HCT116 (cell line): ENCODE results near the gene UFL1. TPM values are rescaled to one million over a fixed set of nuclear protein-coding genes. Genes with fewer than 3 reads are reported as not detected.

Source experiments
- ATAC-seq: fragments of 200-7000 bp; cut with Tn5 transposase; 2 replicates; pipeline ENCODE4 v1.9.1; 2020; ENCODE audit warnings: mild to moderate bottlenecking, moderate library complexity
- BruUV-seq: library from RNA; stranded (reverse); fragments of 400-500 nt; replicated peaks from 2 replicates; lab custom pipeline; 2021; lab: Mats Ljungman, UMichigan
- CTCF ChIA-PET: fragments of 300-600 bp; sonication (Branson Sonifier 250); formaldehyde crosslinking; loops from one replicate; lab custom pipeline; 2021; ENCODE audit warnings: antibody characterized with exemption; lab: Charles Lee
- POLR2A ChIA-PET: fragments of 300-600, 350-600 bp; sonication (Branson Sonifier 250); formaldehyde crosslinking; loops from one replicate; lab custom pipeline; 2021; ENCODE audit warnings: antibody characterized with exemption; lab: Charles Lee
- RAD21 ChIA-PET, 2 experiments: fragments of 300-600 bp; sonication (Branson Sonifier 250); formaldehyde crosslinking; loops; one replicate each; lab custom pipeline; 2023; ENCODE audit warnings: low total read pairs in 2 of 2; ENCODE audit not compliant: uncharacterized antibody in 2 of 2, unreplicated experiment in 2 of 2, low non-redundant PET in 1 of 2; lab: Charles Lee
- DNase-seq: peaks from one replicate; pipeline ENCODE4 v3.0.0-alpha.2; 2010; ENCODE audit warnings: low read depth, low spot score
- H2AFZ ChIP-seq: fragments of 200-600 bp; shearing (Covaris generic), sonication (generic); 2 replicates; pipeline ENCODE4 v1.6.1; 2017; ENCODE audit warnings: low read depth, mixed run types, mixed read lengths, antibody characterized with exemption, low read length; ENCODE audit not compliant: poor library complexity, severe bottlenecking
- H3K27ac ChIP-seq: 2 replicates; pipeline ENCODE4 v1.5.1; 2012; ENCODE audit warnings: low read depth, low read length
- H3K27me3 ChIP-seq: fragments of 200-600 bp; sonication (generic); 2 replicates; pipeline ENCODE4 v1.6.1; 2016; ENCODE audit warnings: mixed run types, low read length, mixed read lengths; ENCODE audit not compliant: insufficient read depth
- H3K36me3 ChIP-seq, 2 experiments: fragments of 200-500 bp in 1 of 2; fragments of 200-600 bp in 1 of 2; sonication (Bioruptor generic) in 1 of 2; sonication (generic) in 1 of 2; 2 replicates each; pipeline versions ENCODE4 v1.5.1 to v1.6.1; 2014 to 2016; ENCODE audit warnings: low read length in 2 of 2, inconsistent platforms in 1 of 2, mixed read lengths in 1 of 2, mixed run types in 1 of 2; ENCODE audit not compliant: insufficient read depth in 2 of 2, control insufficient read depth in 1 of 2
- H3K4me1 ChIP-seq, 2 experiments: fragments of 200-600 bp in 1 of 2; sonication (generic) in 1 of 2; 2 replicates each; pipeline versions ENCODE4 v1.5.1 to v1.6.1; 2012 to 2017; ENCODE audit warnings: low read length in 2 of 2, inconsistent platforms in 1 of 2, mild to moderate bottlenecking in 1 of 2, mixed read lengths in 1 of 2, mixed run types in 1 of 2, moderate library complexity in 1 of 2; ENCODE audit not compliant: insufficient read depth in 2 of 2, control insufficient read depth in 1 of 2
- H3K4me2 ChIP-seq: fragments of 200-600 bp; sonication (generic); 2 replicates; pipeline ENCODE4 v1.6.1; 2017; ENCODE audit warnings: mixed run types, low read length, mixed read lengths
- H3K4me3 ChIP-seq, 2 experiments: fragments of 200-600 bp in 1 of 2; sonication (generic) in 1 of 2; replicated peaks in 1 of 2; 2 replicates each; pipeline ENCODE4 v1.5.1; 2011 to 2016; ENCODE audit warnings: low read length in 2 of 2, control low read depth in 1 of 2, low read depth in 1 of 2, mild to moderate bottlenecking in 1 of 2, mixed read lengths in 1 of 2, mixed run types in 1 of 2
- H3K79me2 ChIP-seq: fragments of 200-600 bp; sonication (generic); 2 replicates; pipeline ENCODE4 v1.6.1; 2017; ENCODE audit warnings: mild to moderate bottlenecking, mixed run types, low read length, moderate library complexity, mixed read lengths; ENCODE audit not compliant: insufficient read depth
- H3K9ac ChIP-seq: fragments of 200-600 bp; sonication (generic); 2 replicates; pipeline ENCODE4 v1.6.1; 2016; ENCODE audit warnings: low read length, mixed read lengths
- H3K9me2 ChIP-seq: fragments of 200-600 bp; sonication (generic), shearing (Covaris generic); 2 replicates; pipeline ENCODE4 v1.6.1; 2017; ENCODE audit warnings: mixed run types, mild to moderate bottlenecking, moderate library complexity; ENCODE audit not compliant: insufficient read depth
- H3K9me3 ChIP-seq, 2 experiments: fragments of 200-500 bp in 1 of 2; fragments of 200-600 bp in 1 of 2; sonication (Bioruptor generic) in 1 of 2; sonication (generic) in 1 of 2; 2 replicates each; pipeline ENCODE4 v1.6.1; 2014 to 2017; ENCODE audit warnings: low read length in 2 of 2, mixed read lengths in 2 of 2, inconsistent platforms in 1 of 2, low read depth in 1 of 2, mild to moderate bottlenecking in 1 of 2, mixed run types in 1 of 2, moderate library complexity in 1 of 2; ENCODE audit not compliant: control insufficient read depth in 1 of 2, insufficient read depth in 1 of 2
- H4K20me1 ChIP-seq: fragments of 200-600 bp; sonication (generic), shearing (Covaris generic); 2 replicates; pipeline ENCODE4 v1.6.1; 2017; ENCODE audit warnings: mixed run types, mild to moderate bottlenecking, moderate library complexity; ENCODE audit not compliant: insufficient read depth
- CBX3 ChIP-seq: IDR thresholded peaks from 2 replicates; pipeline ENCODE4 v1.6.1; 2012; ENCODE audit warnings: low read depth
- CEBPB ChIP-seq: IDR thresholded peaks from 2 replicates; pipeline ENCODE4 v1.6.1; 2012; ENCODE audit warnings: low read depth
- CTCF ChIP-seq, 3 experiments: fragments of 200-600 bp in 1 of 3; sonication (generic) in 1 of 3; IDR thresholded peaks in 2 of 3; conservative IDR thresholded peaks in 1 of 3; 2 replicates each; pipeline ENCODE4 v1.5.1; 2012 to 2017; ENCODE audit warnings: low read depth in 2 of 3, low read length in 2 of 3, antibody characterized with exemption in 1 of 3, borderline replicate concordance in 1 of 3, control low read depth in 1 of 3, mild to moderate bottlenecking in 1 of 3, mixed read lengths in 1 of 3, mixed run types in 1 of 3, moderate library complexity in 1 of 3; ENCODE audit not compliant: insufficient read depth in 1 of 3
- ELF1 ChIP-seq: IDR thresholded peaks from 2 replicates; pipeline ENCODE4 v1.6.1; 2012; ENCODE audit warnings: low read depth, borderline replicate concordance
- EZH2 ChIP-seq: fragments of 200-600 bp; sonication (generic); IDR thresholded peaks from 2 replicates; pipeline ENCODE4 v1.6.1; 2017; ENCODE audit warnings: antibody characterized with exemption, mixed run types
- EZH2phosphoT487 ChIP-seq: fragments of 200-600 bp; IDR thresholded peaks from 2 replicates; pipeline ENCODE4 v1.6.1; 2018; ENCODE audit warnings: antibody characterized with exemption, borderline replicate concordance
- FOSL1 ChIP-seq: IDR thresholded peaks from 2 replicates; pipeline ENCODE4 v1.6.1; 2012; ENCODE audit warnings: low read depth
- POLR2A ChIP-seq: IDR thresholded peaks from 2 replicates; pipeline ENCODE4 v1.7.0; 2011; ENCODE audit warnings: borderline replicate concordance; ENCODE audit not compliant: insufficient read depth, insufficient read length; ENCODE audit errors: extremely low read depth
- RAD21 ChIP-seq: IDR thresholded peaks from 2 replicates; pipeline ENCODE4 v1.6.1; 2012; ENCODE audit warnings: low read depth, mild to moderate bottlenecking
- SP1 ChIP-seq: IDR thresholded peaks from 2 replicates; pipeline ENCODE4 v1.6.1; 2012; ENCODE audit warnings: low read depth
- TCF7L2 ChIP-seq: IDR thresholded peaks from 2 replicates; pipeline ENCODE4 v1.7.0; 2011; ENCODE audit warnings: borderline replicate concordance, inconsistent platforms; ENCODE audit not compliant: insufficient read depth, insufficient read length; ENCODE audit errors: extremely low read depth
- intact Hi-C: fragments of 100-400 bp; cut with micrococcal nuclease; formaldehyde crosslinking; loops from 2 replicates; pipeline ENCODE4 v1.10.0; 2022
- total RNA-seq: library from RNA; stranded (reverse); gene quantifications from one replicate; pipeline ENCODE4 v1.2.1, GENCODE V29; 2021; ENCODE audit not compliant: unreplicated experiment
- TF ChIP-seq, protein P1 (sequence below): IDR thresholded peaks from 2 replicates; pipeline ENCODE4 v1.6.1; 2012; ENCODE audit warnings: low read depth

The UFL1 gene
- total RNA-seq, 1 experiment from 2014 or later: 19.6 TPM

DNA sequence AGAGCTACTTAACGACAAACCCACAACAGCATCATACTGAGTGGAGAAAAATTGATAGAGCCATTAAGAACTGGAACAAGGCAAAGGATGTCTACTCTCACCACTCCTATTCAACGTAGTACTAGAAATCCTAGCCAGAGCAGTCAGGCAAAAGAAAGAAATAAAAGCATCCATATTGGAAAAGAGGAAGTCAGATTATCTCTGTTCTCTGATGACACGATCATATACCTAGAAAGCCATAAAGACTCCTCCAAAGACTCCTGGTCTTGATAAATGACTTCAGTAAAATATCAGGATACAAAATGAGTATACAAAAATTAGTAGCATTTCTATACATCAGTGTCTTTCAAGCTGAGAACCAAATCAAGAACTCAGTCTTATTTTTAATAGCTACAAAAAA lies 24.3 kb downstream of the UFL1 start:
- ChIA-PET CTCF (interaction anchor here (0.6 to 0.9 kb wide), 2 partner anchors 9 to 78 kb away, joined by 3 read pairs; no protein-coding TSS in a partner anchor), RAD21 (no interaction called here), POLR2A (no interaction called here)
- Histone ChIP-seq H4K20me1 (no peaks in the 10 kb centered on the region), H3K79me2 (no peaks in the 10 kb centered on the region), H3K4me2 (no peak overlapping the region), H3K27ac (no peak overlapping the region), H2AFZ (no peak overlapping the region), H3K4me3 (no peak overlapping the region), H3K9me3 (no peaks in the 10 kb centered on the region), H3K9me2 (no peaks in the 10 kb centered on the region), H3K36me3 (peaks cover 0 to 12% of the 10 kb centered on the region in 2 experiments; a peak in 3 of 4 replicates), H3K27me3 (no peaks in the 10 kb centered on the region), H3K4me1 (no peaks in the 10 kb centered on the region), H3K9ac (no peak overlapping the region)
- intact Hi-C loops: no loop called here
- BruUV-seq: no TSS peak
- no peak for TF ChIP-seq FOSL1
- TF ChIP-seq EZH2phosphoT487: no peak
- TF ChIP-seq CTCF (IDR thresholded peaks at IDR 0.05 in 2 of 3, conservative IDR thresholded peaks at IDR 0.05 in 1 of 3; ENCODE audit: borderline replicate concordance in 1 of 3, insufficient read depth in 1 of 3, low read depth in 2 of 3, low read length in 2 of 3): no peak
- TF ChIP-seq SP1: no peak
- TF ChIP-seq CEBPB: no peak
- TF ChIP-seq POLR2A: no peak
- TF ChIP-seq EZH2: no peak
- TF ChIP-seq CBX3: no peak
- TF ChIP-seq RAD21: no peak
- DNase-seq (no peak), ATAC-seq (no peak)

DNA sequence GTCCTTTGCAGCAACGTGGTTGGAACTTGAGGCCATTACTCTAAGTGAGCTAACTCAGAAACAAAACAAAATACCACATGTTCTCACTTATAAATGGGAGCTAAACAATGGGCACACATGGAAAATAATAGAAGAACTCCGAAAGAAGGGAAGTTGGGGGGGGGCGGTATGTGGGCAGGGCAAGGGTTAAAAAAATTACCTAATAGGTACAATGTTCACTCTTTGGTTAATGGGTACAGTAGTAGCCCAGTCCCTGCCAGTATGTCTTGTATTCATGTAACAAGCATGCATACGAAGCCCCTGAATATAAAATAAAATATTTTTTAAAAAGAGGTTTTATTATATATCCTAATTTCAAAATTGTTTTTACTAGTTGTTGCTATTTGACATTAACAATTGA lies 26.0 kb downstream of the UFL1 start:
- Histone ChIP-seq H3K9me2 (no peaks in the 10 kb centered on the region), H3K9ac (no peak overlapping the region), H2AFZ (no peak overlapping the region), H3K27me3 (no peaks in the 10 kb centered on the region), H4K20me1 (no peaks in the 10 kb centered on the region), H3K4me2 (no peak overlapping the region), H3K9me3 (no peaks in the 10 kb centered on the region), H3K36me3 (peaks cover 7 to 15% of the 10 kb centered on the region in 2 experiments; a peak in 3 of 4 replicates), H3K27ac (no peak overlapping the region), H3K4me1 (no peaks in the 10 kb centered on the region), H3K4me3 (no peak overlapping the region), H3K79me2 (no peaks in the 10 kb centered on the region)
- ChIA-PET RAD21 (no interaction called here), POLR2A (no interaction called here), CTCF (no interaction called here)
- DNase-seq: no peak
- no TSS peak for BruUV-seq
- no peak for ATAC-seq
- TF ChIP-seq TCF7L2: no peak
- no peak for TF ChIP-seq ELF1
- TF ChIP-seq EZH2phosphoT487: no peak
- TF ChIP-seq CBX3: no peak
- TF ChIP-seq, protein P1, sequence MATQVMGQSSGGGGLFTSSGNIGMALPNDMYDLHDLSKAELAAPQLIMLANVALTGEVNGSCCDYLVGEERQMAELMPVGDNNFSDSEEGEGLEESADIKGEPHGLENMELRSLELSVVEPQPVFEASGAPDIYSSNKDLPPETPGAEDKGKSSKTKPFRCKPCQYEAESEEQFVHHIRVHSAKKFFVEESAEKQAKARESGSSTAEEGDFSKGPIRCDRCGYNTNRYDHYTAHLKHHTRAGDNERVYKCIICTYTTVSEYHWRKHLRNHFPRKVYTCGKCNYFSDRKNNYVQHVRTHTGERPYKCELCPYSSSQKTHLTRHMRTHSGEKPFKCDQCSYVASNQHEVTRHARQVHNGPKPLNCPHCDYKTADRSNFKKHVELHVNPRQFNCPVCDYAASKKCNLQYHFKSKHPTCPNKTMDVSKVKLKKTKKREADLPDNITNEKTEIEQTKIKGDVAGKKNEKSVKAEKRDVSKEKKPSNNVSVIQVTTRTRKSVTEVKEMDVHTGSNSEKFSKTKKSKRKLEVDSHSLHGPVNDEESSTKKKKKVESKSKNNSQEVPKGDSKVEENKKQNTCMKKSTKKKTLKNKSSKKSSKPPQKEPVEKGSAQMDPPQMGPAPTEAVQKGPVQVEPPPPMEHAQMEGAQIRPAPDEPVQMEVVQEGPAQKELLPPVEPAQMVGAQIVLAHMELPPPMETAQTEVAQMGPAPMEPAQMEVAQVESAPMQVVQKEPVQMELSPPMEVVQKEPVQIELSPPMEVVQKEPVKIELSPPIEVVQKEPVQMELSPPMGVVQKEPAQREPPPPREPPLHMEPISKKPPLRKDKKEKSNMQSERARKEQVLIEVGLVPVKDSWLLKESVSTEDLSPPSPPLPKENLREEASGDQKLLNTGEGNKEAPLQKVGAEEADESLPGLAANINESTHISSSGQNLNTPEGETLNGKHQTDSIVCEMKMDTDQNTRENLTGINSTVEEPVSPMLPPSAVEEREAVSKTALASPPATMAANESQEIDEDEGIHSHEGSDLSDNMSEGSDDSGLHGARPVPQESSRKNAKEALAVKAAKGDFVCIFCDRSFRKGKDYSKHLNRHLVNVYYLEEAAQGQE: no peak
- intact Hi-C loops: no loop called here
